Neural progenitor cell (in vitro differentiated cells): ENCODE data around the gene WAS.

Experiments used
- CTCF ChIP-seq: fragments of 200-600 bp; sonication (generic); IDR thresholded peaks from 2 replicates; pipeline ENCODE4 v1.5.1; 2017; ENCODE audit warnings: antibody characterized with exemption, mild to moderate bottlenecking
- EZH2 ChIP-seq: fragments of 200-600 bp; sonication (generic); IDR thresholded peaks from 2 replicates; pipeline ENCODE4 v1.6.1; 2017; ENCODE audit warnings: antibody characterized with exemption, mild to moderate bottlenecking, moderate library complexity
- EZH2phosphoT487 ChIP-seq: fragments of 200-600 bp; sonication (generic); IDR thresholded peaks from 2 replicates; pipeline ENCODE4 v1.6.1; 2017; ENCODE audit warnings: antibody characterized with exemption

- TF ChIP-seq CTCF (no peak), EZH2 (no peak), EZH2phosphoT487 (no peak)
Observed at GRCh38 chrX:48667509-48667908, 16.1 kb upstream of the WAS start.
